ENCODE measurements around the gene GSTCD. TPM values are rescaled to one million over a fixed set of nuclear protein-coding genes. Genes with fewer than 3 reads are reported as not detected.
"Not testable (repeated sequence)": the region's sequence is repeated elsewhere in the genome, so short reads cannot be mapped to it uniquely, and the experiment has no call there.

The GSTCD gene
- polyA plus RNA-seq, 2 donors, result 1.5 to 2.6 TPM

GRCh38 chr4:105679186-105679585 lies 29.4 kb upstream of the GSTCD start:
- Histone ChIP-seq H3K4me1 (ENCODE audit: control insufficient read depth in 2 of 2, insufficient read depth in 2 of 2, low read length in 1 of 2) (peaks cover 0 to 4% of the 10 kb centered on the region in 2 donors), H3K27ac (ENCODE audit: low read depth in 2 of 2, low read length in 1 of 2) (no peak overlapping the region), H3K9me3 (ENCODE audit: control insufficient read depth in 2 of 2, insufficient read depth in 1 of 2, low read depth in 1 of 2, low read length in 1 of 2) (no peaks in the 10 kb centered on the region), H3K36me3 (ENCODE audit: control insufficient read depth in 2 of 2, insufficient read depth in 2 of 2, low read length in 1 of 2) (peaks cover 0 to 2% of the 10 kb centered on the region in 2 donors), H3K27me3 (ENCODE audit: control insufficient read depth in 1 of 2, insufficient read depth in 2 of 2, low read length in 2 of 2) (no peaks in the 10 kb centered on the region), H3K4me3 (ENCODE audit: low read depth in 1 of 2, low read length in 2 of 2) (no peak overlapping the region)
- WGBS, 2 donors, result 53 to 70% methylated on average over 2 of the region's 2 CpGs

- 39 to 49% methylated on average over 4 of the region's 4 CpGs for WGBS, 2 donors
- Histone ChIP-seq H3K36me3 (ENCODE audit: control insufficient read depth in 2 of 2, insufficient read depth in 2 of 2, low read length in 1 of 2) (peaks cover 0 to 2% of the 10 kb centered on the region in 2 donors), H3K4me3 (ENCODE audit: low read depth in 1 of 2, low read length in 2 of 2) (no peak overlapping the region), H3K4me1 (ENCODE audit: control insufficient read depth in 2 of 2, insufficient read depth in 2 of 2, low read length in 1 of 2) (peaks cover 0 to 4% of the 10 kb centered on the region in 2 donors), H3K27me3 (ENCODE audit: control insufficient read depth in 1 of 2, insufficient read depth in 2 of 2, low read length in 2 of 2) (no peaks in the 10 kb centered on the region), H3K27ac (ENCODE audit: low read depth in 2 of 2, low read length in 1 of 2) (peak overlapping the region; percentile 6 to 76), H3K9me3 (ENCODE audit: control insufficient read depth in 2 of 2, insufficient read depth in 1 of 2, low read depth in 1 of 2, low read length in 1 of 2) (no peaks in the 10 kb centered on the region)
These were observed 25.5 kb upstream of the GSTCD start for GRCh38 chr4:105683038-105683437.

GRCh38 chr4:105686571-105686970 lies 22.0 kb upstream of the GSTCD start:
- no peaks in the 10 kb centered on the region for H3K9me3 ChIP-seq (ENCODE audit: control insufficient read depth in 2 of 2, insufficient read depth in 1 of 2, low read depth in 1 of 2, low read length in 1 of 2)
- H3K4me3 ChIP-seq (ENCODE audit: low read depth in 1 of 2, low read length in 2 of 2), result no peak overlapping the region
- no peaks in the 10 kb centered on the region for H3K27me3 ChIP-seq (ENCODE audit: control insufficient read depth in 1 of 2, insufficient read depth in 2 of 2, low read length in 2 of 2)
- peaks cover 0 to 4% of the 10 kb centered on the region in 2 donors for H3K4me1 ChIP-seq (ENCODE audit: control insufficient read depth in 2 of 2, insufficient read depth in 2 of 2, low read length in 1 of 2)
- H3K27ac ChIP-seq (ENCODE audit: low read depth in 2 of 2, low read length in 1 of 2), result no peak overlapping the region
- peaks cover 0 to 5% of the 10 kb centered on the region in 2 donors for H3K36me3 ChIP-seq (ENCODE audit: control insufficient read depth in 2 of 2, insufficient read depth in 2 of 2, low read length in 1 of 2)
- 93 to 96% methylated on average over 2 of the region's 2 CpGs for WGBS, 2 donors

GRCh38 chr4:105694812-105695211 lies 13.8 kb upstream of the GSTCD start:
- not testable (repeated sequence) for H3K27ac ChIP-seq (ENCODE audit: low read depth in 2 of 2, low read length in 1 of 2); H3K4me3 ChIP-seq (ENCODE audit: low read depth in 1 of 2, low read length in 2 of 2); H3K36me3 ChIP-seq (ENCODE audit: control insufficient read depth in 2 of 2, insufficient read depth in 2 of 2, low read length in 1 of 2); H3K4me1 ChIP-seq (ENCODE audit: control insufficient read depth in 2 of 2, insufficient read depth in 2 of 2, low read length in 1 of 2); H3K27me3 ChIP-seq (ENCODE audit: control insufficient read depth in 1 of 2, insufficient read depth in 2 of 2, low read length in 2 of 2); H3K9me3 ChIP-seq (ENCODE audit: control insufficient read depth in 2 of 2, insufficient read depth in 1 of 2, low read depth in 1 of 2, low read length in 1 of 2)
- WGBS, 2 donors, result 97 to 100% methylated on average over 5 of the region's 5 CpGs

GRCh38 chr4:105695832-105696231 lies 12.8 kb upstream of the GSTCD start:
- not testable (repeated sequence) for H3K9me3 ChIP-seq (ENCODE audit: control insufficient read depth in 2 of 2, insufficient read depth in 1 of 2, low read depth in 1 of 2, low read length in 1 of 2); H3K4me1 ChIP-seq (ENCODE audit: control insufficient read depth in 2 of 2, insufficient read depth in 2 of 2, low read length in 1 of 2); H3K27ac ChIP-seq (ENCODE audit: low read depth in 2 of 2, low read length in 1 of 2); H3K4me3 ChIP-seq (ENCODE audit: low read depth in 1 of 2, low read length in 2 of 2); H3K36me3 ChIP-seq (ENCODE audit: control insufficient read depth in 2 of 2, insufficient read depth in 2 of 2, low read length in 1 of 2); H3K27me3 ChIP-seq (ENCODE audit: control insufficient read depth in 1 of 2, insufficient read depth in 2 of 2, low read length in 2 of 2)
- 90 to 97% methylated on average over 8 of the region's 8 CpGs for WGBS, 2 donors

GRCh38 chr4:105698607-105699006 lies 10.0 kb upstream of the GSTCD start:
- 84 to 87% methylated on average over 2 of the region's 2 CpGs for WGBS, 2 donors
- Histone ChIP-seq H3K36me3 (ENCODE audit: control insufficient read depth in 2 of 2, insufficient read depth in 2 of 2, low read length in 1 of 2) (no peaks in the 10 kb centered on the region), H3K9me3 (ENCODE audit: control insufficient read depth in 2 of 2, insufficient read depth in 1 of 2, low read depth in 1 of 2, low read length in 1 of 2) (no peaks in the 10 kb centered on the region), H3K27ac (ENCODE audit: low read depth in 2 of 2, low read length in 1 of 2) (no peak overlapping the region), H3K4me3 (ENCODE audit: low read depth in 1 of 2, low read length in 2 of 2) (no peak overlapping the region), H3K4me1 (ENCODE audit: control insufficient read depth in 2 of 2, insufficient read depth in 2 of 2, low read length in 1 of 2) (no peaks in the 10 kb centered on the region), H3K27me3 (ENCODE audit: control insufficient read depth in 1 of 2, insufficient read depth in 2 of 2, low read length in 2 of 2) (no peaks in the 10 kb centered on the region)

GRCh38 chr4:105707782-105708180 lies 803 bp upstream of the GSTCD start:
- Histone ChIP-seq H3K4me1 (ENCODE audit: control insufficient read depth in 2 of 2, insufficient read depth in 2 of 2, low read length in 1 of 2) (no peaks in the 10 kb centered on the region), H3K9me3 (ENCODE audit: control insufficient read depth in 2 of 2, insufficient read depth in 1 of 2, low read depth in 1 of 2, low read length in 1 of 2) (no peaks in the 10 kb centered on the region), H3K27ac (ENCODE audit: low read depth in 2 of 2, low read length in 1 of 2) (peak overlapping the region; percentile 72 to 87), H3K4me3 (ENCODE audit: low read depth in 1 of 2, low read length in 2 of 2) (peak overlapping the region; percentile 87 to 89), H3K27me3 (ENCODE audit: control insufficient read depth in 1 of 2, insufficient read depth in 2 of 2, low read length in 2 of 2) (no peaks in the 10 kb centered on the region), H3K36me3 (ENCODE audit: control insufficient read depth in 2 of 2, insufficient read depth in 2 of 2, low read length in 1 of 2) (no peaks in the 10 kb centered on the region)
- 17 to 25% methylated on average over 7 of the region's 7 CpGs for WGBS, 2 donors

GRCh38 chr4:105709081-105709450 lies 482 bp downstream of the GSTCD start:
- Histone ChIP-seq H3K27ac (ENCODE audit: low read depth in 2 of 2, low read length in 1 of 2) (peak overlapping the region; percentile 83 to 94), H3K4me3 (ENCODE audit: low read depth in 1 of 2, low read length in 2 of 2) (peak overlapping the region; percentile 87 to 89), H3K4me1 (ENCODE audit: control insufficient read depth in 2 of 2, insufficient read depth in 2 of 2, low read length in 1 of 2) (no peaks in the 10 kb centered on the region), H3K36me3 (ENCODE audit: control insufficient read depth in 2 of 2, insufficient read depth in 2 of 2, low read length in 1 of 2) (no peaks in the 10 kb centered on the region), H3K27me3 (ENCODE audit: control insufficient read depth in 1 of 2, insufficient read depth in 2 of 2, low read length in 2 of 2) (no peaks in the 10 kb centered on the region), H3K9me3 (ENCODE audit: control insufficient read depth in 2 of 2, insufficient read depth in 1 of 2, low read depth in 1 of 2, low read length in 1 of 2) (no peaks in the 10 kb centered on the region)
- 1% methylated on average over 11 of the region's 11 CpGs for WGBS, 2 donors

GRCh38 chr4:105710012-105710600 lies 1.5 kb downstream of the GSTCD start:
- H3K4me3 ChIP-seq (ENCODE audit: low read depth in 1 of 2, low read length in 2 of 2), result no peak overlapping the region
- H3K27me3 ChIP-seq (ENCODE audit: control insufficient read depth in 1 of 2, insufficient read depth in 2 of 2, low read length in 2 of 2), result no peaks in the 10 kb centered on the region
- WGBS, 2 donors, result 64 to 72% methylated on average over 15 to 16 of the region's 16 CpGs
- H3K4me1 ChIP-seq (ENCODE audit: control insufficient read depth in 2 of 2, insufficient read depth in 2 of 2, low read length in 1 of 2), result no peaks in the 10 kb centered on the region
- no peaks in the 10 kb centered on the region for H3K9me3 ChIP-seq (ENCODE audit: control insufficient read depth in 2 of 2, insufficient read depth in 1 of 2, low read depth in 1 of 2, low read length in 1 of 2)
- no peak overlapping the region for H3K27ac ChIP-seq (ENCODE audit: low read depth in 2 of 2, low read length in 1 of 2)
- no peaks in the 10 kb centered on the region for H3K36me3 ChIP-seq (ENCODE audit: control insufficient read depth in 2 of 2, insufficient read depth in 2 of 2, low read length in 1 of 2)

GRCh38 chr4:105710678-105711077 lies 2.1 kb downstream of the GSTCD start:
- H3K9me3 ChIP-seq (ENCODE audit: control insufficient read depth in 2 of 2, insufficient read depth in 1 of 2, low read depth in 1 of 2, low read length in 1 of 2), result no peaks in the 10 kb centered on the region
- H3K4me3 ChIP-seq (ENCODE audit: low read depth in 1 of 2, low read length in 2 of 2), result no peak overlapping the region
- no peaks in the 10 kb centered on the region for H3K27me3 ChIP-seq (ENCODE audit: control insufficient read depth in 1 of 2, insufficient read depth in 2 of 2, low read length in 2 of 2)
- WGBS, 2 donors, result 71 to 75% methylated on average over 6 of the region's 6 CpGs
- no peak overlapping the region for H3K27ac ChIP-seq (ENCODE audit: low read depth in 2 of 2, low read length in 1 of 2)
- H3K4me1 ChIP-seq (ENCODE audit: control insufficient read depth in 2 of 2, insufficient read depth in 2 of 2, low read length in 1 of 2), result no peaks in the 10 kb centered on the region
- H3K36me3 ChIP-seq (ENCODE audit: control insufficient read depth in 2 of 2, insufficient read depth in 2 of 2, low read length in 1 of 2), result no peaks in the 10 kb centered on the region
